HL-60 (cell line): ENCODE data around the gene MYRFL.

Source experiments
- CTCF ChIP-seq: IDR thresholded peaks from one replicate; pipeline ENCODE4 v1.5.1; 2011; ENCODE audit warnings: low read length, control low read depth, inconsistent platforms; ENCODE audit not compliant: insufficient read depth
- GABPA ChIP-seq: IDR thresholded peaks from 2 replicates; pipeline ENCODE4 v1.6.1; 2012; ENCODE audit warnings: low read depth
- POLR2AphosphoS5 ChIP-seq: IDR thresholded peaks from 2 replicates; pipeline ENCODE4 v1.6.1; 2012; ENCODE audit warnings: low read depth
- REST ChIP-seq: IDR thresholded peaks from 2 replicates; pipeline ENCODE4 v1.6.1; 2012; ENCODE audit warnings: low read depth; ENCODE audit not compliant: insufficient replicate concordance
- SPI1 ChIP-seq: IDR thresholded peaks from 2 replicates; pipeline ENCODE4 v1.6.1; 2012; ENCODE audit warnings: low read depth, mild to moderate bottlenecking, borderline replicate concordance

GRCh38 chr12:69998011-69998410 lies 173.0 kb downstream of the MYRFL start:
- TF ChIP-seq CTCF = no peak
- no peak for TF ChIP-seq GABPA
- TF ChIP-seq REST = no peak
- no peak for TF ChIP-seq POLR2AphosphoS5
- no peak for TF ChIP-seq SPI1
